GM21737 (cell line): Measurements from ENCODE around the gene ERMN.
A peak's percentile ranks its signal among the peaks of the same experiment; 100 is the strongest.
"Not testable (repeated sequence)": the region's sequence is repeated elsewhere in the genome, so short reads cannot be mapped to it uniquely, and the experiment has no call there.

Experiments
- ATAC-seq: cut with Tn5 transposase; IDR thresholded peaks from one replicate; pipeline ENCODE4 v1.9.1; 2021; ENCODE audit warnings: mild to moderate bottlenecking, moderate library complexity; ENCODE audit not compliant: unreplicated experiment

The ERMN gene, protein sequence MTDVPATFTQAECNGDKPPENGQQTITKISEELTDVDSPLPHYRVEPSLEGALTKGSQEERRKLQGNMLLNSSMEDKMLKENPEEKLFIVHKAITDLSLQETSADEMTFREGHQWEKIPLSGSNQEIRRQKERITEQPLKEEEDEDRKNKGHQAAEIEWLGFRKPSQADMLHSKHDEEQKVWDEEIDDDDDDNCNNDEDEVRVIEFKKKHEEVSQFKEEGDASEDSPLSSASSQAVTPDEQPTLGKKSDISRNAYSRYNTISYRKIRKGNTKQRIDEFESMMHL

DNA sequence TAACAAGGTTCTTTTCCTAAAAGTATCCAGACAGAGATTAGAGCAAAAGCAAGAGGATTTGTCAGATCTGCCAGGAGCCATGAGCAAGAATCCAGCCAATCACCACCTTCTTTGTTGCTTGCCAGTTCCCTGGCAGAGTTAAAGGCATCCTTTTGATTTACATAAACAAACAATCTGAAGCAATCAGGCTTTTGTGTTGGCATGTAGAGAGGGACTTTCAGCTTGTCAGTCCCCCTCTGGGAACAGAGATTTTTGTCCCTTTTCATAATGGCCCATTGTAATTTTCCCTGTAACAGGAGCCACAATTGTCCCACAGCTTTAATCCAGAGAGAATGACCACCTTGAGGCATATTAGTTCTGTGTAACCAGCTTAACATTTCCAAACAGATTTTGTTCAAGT lies at the start of gene ERMN:
Gene ERMN, minus strand, starts transcription at position 39 of the 400 bp plus-strand sequence. CDS start 182 bp downstream, outside the sequence.
- ATAC-seq, result no peak

DNA sequence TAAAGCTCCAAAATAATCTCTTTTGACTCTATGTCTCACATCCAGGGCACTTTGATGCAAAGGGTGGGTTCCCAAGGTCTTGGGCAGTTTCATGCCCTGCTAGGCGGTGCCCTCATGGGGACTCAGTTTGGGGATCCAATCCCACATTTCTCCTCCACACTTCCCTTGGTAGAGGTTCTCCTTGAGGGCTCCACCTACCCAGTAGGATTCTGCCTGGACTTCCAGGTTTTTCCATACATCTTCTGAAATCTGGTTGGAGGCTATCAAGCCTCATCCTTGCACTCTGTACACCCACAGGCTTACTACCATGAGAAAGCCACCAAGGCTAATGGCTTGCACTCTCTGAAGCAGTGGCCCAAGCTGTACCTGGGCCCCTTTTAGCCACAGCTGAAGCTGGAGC lies 49.8 kb upstream of the ERMN start:
- no peak for ATAC-seq

DNA sequence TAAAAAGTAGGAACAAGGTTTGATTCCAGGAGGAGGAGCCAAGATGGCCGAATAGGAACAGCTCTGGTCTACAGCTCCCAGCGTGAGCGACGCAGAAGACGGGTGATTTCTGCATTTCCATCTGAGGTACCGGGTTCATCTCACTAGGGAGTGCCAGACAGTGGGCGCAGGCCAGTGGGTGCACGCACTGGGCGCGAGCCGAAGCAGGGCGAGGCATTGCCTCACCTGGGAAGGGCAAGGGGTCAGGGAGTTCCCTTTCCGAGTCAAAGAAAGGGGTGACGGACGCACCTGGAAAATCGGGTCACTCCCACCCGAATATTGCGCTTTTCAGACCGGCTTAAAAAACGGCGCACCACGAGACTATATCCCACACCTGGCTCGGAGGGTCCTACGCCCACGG lies 42.9 kb upstream of the ERMN start:
- ATAC-seq, result not testable (repeated sequence)

DNA sequence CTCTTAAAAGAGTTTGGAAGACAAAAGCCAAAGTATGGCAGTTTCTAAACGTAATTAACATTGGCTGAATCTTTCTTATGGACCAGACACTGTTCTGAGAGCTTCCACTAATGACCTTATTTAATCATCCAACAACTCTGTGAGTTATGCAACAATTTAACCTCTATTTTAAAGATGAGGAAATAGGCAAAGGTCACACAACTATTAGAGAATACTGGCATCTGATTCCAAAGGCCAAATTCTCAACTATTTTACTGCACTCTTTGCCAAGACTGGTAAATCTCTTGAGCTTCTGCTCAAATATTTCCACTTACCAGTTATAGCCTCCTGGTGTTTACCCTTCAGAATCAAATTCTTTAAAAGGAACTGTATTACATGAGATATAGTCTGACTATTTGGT lies 42.1 kb upstream of the ERMN start:
- ATAC-seq, result no peak

DNA sequence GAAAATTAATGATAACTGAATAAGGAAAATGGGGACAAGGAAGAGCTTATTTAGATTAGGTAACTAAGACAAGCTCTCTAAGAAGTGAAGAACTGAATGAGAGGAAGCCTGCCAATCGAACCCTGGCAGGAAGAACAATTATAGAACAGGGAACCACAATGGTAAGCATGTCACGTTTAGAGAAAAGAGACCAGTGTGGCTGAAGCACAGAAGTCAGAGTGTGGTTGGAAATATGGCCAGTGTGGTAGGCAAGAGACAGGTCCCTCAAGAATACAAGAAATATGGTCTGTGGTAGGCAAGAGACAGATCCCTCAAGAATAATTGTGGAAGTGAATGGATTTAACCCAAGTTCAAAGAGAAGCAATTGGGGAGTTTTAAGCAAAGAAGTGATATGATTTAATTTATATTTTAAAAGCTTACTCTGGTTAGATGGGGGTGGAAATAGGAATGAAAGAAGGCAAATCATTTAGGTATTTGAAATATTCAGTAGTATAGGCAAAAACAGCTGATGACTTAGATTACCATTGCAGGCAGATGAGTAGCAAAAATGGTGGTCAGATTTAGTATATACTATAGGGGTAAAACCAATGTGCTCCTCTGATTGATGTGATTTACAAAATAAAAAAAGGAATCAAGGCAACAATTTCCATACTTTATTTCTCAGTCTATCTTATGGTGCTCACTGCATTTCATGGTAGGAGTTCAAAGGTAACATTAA lies 38.8 kb upstream of the ERMN start:
- ATAC-seq, result peak; percentile 81

DNA sequence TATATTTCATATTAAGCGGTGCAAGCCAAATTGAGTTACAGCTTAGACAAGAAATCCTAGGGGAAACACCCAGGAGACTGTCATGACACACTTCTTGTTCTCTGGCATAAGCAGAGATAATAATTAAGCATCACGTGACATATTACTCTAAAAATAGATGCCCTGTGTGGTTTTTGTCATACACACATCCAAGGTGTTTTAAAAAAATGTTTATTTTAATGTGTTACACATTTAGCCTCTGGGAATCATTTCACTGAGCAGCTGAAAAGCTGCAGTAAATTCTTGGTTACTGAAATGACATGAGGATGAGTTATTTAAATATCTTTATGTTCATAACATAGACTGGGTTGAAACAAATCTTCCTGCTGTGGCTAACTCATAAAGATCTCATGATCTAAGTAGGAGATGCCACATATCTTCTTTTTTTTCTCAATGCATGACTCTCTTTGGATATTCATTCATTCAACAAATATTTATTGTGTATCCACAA lies 38.0 kb upstream of the ERMN start:
- ATAC-seq, result peak; percentile 60

DNA sequence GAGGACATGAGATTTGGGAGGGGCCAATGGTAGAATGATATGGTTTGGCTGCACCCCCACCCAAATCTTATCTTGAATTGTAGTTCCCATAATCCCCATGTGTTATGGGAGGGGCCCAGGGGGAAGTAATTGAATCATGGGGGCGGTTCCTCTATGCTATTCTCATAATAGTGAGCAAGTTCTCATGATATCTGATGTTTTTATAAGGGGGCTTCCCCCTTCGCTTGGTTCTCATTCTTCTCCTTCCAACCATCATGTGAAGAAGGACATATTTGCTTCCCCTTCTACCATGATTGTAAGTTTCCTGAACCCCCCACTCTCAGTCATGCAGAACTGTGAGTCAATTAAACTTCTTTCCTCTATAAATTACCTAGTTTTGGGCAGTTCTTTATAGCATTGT lies 37.0 kb upstream of the ERMN start:
- no peak for ATAC-seq

DNA sequence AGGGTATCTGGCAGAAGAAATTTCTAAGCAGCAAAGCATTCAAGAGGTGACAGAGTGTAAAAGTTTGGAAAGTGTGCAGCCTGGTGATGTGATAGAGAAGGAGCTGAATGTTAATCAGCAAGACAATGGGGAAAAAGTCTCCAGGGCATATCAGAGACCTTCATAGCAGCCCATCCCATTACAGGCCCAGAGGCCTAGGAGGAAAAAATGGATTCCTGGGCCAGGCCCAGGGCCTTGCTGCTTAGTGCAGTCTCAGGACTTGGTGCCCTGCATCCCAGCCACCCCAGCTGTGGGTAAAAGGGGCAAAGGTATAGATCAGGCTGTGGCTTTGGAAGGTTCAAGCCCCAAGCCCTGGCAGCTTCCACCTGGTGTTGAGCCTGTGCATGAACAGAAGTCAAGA lies 35.9 kb upstream of the ERMN start:
- ATAC-seq, result no peak

DNA sequence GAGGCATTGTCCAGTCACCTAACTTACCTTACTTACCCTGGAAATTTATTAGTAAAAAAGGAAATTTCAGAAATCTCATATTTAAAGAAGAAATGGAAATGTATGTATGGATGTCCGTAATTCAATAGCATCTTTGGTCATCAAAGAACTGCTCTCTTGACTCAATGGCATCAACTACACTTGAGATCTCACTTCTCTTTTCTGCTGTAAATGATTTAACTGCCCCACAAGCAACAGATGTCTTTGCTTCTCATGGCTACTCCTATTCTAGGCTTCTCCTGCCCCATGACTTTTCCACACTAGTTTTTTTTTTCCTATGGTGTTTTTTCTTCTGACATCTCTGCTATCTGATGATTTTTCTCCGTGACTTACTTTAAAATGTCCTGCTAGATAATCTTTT lies 34.0 kb upstream of the ERMN start:
- ATAC-seq, result no peak

DNA sequence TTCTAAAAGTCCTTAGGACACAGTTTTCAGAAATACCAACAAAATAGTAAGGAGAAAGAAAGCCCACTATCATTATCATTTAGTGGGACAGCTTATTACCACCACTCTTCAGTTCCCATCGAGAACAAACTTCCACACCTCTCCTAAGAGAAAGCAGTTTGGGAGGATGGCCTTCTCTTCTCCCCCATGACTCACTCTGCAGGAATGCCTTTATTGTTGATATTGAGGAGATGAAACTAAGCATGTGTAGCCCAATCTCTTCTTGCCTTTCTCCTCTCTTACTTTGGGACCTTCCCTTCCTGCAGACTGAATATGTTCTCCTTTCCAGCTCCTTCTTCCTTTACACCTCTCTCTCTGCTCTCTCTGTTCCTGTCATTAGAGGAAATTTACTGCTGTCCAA lies 30.0 kb upstream of the ERMN start:
- ATAC-seq, result no peak

DNA sequence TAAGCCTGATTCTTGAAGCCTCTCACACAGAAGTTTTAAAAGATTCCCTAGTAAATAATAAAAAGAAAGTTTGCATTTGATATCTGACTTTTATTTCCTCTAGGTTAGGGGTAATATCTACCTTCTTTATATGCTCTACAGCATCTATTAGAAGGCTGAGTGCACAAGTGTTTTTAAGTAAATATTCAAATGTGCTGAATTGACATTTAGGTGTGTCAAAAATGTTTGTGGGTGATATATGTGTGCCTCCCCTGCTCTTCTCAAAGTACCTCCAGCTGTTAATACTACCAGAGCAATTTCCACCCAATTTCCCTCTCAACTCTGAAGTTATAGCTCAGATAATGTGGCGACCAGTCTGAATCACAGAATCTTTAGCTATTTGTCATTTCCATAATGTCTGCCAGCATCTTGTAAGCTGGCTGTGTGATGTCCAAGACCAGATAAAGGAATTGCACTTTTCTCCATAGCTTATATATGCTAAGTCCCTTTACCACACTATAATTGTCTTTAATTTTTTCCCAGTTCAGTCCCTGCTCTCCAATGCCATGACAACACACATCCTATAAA lies 24.4 kb upstream of the ERMN start:
- ATAC-seq, result no peak

DNA sequence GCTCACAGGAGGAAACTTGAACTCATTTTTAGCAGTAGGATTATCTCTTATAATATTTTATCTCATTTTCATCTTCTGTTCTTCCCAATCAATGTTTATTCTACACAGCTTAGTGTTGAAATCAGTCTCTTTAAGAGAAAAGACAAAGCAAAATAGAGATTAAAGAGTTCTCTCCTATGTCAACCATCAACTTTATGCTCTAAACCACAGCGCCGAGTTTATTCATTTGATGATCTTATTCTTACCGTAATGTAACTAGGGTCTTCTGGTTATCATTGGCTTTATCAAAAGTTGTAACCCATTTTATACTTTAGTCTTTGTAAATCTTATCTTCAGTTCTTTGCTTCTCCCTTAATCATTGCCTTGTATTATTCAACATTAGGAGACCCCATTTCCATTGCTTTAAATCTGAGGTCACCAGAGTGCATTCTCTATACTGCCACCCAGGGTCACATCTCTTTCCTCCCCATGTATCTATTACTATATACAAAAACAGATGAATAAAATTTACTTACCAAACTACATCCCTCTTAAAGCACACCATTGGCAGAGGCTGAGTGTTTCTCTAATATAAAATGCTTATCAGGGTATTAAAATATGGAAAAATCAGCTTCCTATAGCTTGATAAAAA lies 22.8 kb upstream of the ERMN start:
- ATAC-seq, result no peak

DNA sequence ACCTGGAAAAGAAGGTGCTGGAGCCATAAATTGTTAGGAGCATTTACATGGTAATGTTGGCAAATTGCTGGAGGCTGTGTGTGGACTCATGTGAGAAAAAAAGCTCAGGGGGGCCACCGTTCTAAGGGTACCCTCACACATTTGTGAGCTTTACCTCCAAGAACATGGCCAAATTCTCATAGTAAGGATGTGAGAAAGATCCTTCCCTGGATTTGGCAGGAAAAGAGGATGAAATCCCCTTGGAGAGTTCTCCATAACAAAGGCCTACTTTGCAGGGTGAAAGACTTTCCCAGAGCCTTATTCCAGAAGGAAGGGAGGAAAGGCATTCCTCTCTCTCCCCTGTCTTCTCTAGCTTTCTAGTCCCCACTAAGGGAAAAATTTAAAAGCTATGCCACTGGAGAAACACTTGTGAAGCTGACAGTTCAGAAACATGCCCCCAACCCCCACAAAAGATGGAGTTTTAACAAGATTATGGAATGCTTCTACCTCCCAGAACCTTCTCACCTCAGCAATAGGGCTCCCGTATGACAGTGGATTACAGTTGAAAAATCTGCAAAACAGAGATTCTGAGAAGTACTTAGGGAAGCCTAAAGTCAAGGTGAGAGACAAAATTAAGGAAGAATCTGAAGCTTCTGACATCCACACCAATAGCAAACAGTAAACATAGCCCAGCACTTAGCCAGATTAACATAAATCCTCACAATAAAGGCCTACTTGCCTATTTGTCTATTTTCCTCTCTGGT lies 20.2 kb upstream of the ERMN start:
- ATAC-seq, result no peak

DNA sequence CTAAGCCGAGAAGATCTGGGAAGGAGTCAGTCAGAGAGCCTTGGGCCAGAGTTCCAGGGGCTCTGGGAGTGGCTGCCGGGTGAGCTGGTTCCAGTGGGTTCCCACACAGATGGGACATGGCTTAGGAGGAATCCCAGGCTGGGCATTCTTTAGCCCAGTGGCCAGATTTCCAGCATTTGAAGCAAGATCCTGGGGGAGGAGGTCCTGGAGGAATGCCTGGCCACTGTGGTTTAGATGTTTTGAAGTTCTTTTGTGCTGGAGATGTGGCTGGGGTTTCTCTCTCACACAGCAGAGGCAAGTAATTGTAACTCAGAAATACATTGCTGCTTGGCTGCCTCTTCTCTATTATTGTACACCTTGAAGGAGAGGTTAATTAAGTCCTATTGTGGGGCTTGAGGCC lies 15.8 kb upstream of the ERMN start:
- ATAC-seq, result not testable (repeated sequence)

DNA sequence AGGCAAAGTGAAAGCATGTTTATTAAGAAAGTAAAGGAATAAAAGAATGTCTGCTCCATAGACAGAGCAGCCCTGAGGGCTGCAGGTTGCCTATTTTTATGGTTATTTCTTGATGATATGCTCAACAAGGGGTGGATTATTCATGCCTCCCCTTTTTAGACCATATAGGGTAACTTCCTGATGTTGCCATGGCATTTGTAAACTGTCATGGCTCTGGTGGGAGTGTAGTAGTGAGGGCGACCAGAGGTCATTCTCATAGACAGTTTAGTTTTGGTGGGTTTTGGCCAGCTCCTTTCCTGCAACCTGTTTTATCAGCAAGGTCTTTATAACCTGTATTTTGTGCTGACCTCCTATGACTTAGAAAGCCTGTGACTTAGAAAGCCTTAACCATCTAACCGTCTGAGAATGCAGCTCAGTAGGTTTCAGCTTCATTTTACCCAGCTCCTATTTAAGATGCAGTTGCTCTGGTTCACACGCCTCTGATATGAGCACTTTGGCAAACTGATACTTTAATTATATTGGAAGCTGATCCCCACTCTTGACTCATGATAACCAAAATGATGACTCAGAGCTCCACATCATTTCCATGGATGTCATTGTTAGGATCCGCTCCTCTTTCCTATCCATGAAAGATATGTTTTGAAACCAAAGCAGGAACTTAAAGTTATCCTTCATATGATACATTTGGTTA lies 14.5 kb upstream of the ERMN start:
- ATAC-seq, result no peak

DNA sequence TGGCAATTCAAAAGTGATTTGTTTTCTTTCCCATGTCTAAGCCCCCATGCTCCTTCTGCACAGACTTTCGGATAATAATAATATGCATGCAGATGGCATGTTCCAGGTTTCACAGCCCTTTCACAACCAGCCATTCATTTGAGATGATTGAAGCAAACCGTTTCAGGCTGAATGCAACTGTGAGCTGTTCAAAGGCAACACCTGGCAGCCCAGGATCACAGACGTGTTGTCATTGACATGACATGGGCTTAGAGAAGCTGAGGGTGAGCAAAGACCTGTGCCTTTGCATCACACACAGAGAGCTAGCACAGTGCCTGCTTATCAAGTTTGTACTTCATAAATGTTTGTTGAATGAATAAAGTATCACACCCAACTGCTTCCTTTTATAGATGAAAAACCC lies 12.4 kb upstream of the ERMN start:
- ATAC-seq, result no peak

DNA sequence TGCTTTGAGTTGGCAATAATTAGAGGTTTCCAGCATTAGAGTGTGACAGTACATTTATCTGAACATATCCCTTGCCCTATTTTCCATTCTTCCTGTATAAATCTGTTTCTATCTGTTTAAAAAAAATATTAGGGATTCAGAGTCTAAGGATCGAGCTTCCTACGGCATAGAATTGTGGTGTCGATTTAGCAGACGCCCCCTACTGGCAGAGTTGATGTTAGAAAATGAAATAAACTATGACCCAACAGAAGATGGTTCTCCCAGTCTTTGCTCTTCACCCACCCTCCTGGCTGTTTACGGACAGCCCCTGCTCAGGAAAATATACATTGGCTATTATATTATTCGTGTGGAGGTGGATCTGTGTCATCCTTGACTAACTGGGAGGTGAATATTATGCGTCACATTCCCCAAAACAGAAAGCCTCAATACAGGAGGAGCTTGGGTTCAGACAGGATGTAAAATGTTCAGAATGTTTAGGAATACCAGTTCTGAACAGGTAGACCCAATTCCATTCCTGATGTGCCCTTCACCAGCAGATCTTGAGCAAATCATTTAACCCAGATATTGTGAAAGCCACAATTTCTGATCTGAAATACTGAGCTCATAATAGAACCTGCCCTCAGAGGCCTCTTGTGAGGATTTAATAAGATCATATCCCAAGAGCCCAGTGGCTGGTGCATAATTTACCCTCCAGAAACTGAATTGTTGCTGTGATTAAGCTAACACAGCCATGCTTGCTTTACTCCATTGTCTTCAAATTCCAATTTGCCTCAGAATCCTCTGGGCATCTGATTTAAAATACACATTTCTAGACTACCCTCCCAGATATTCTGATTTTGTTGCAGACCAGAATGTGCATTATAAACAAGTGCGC lies 10.8 kb upstream of the ERMN start:
- no peak for ATAC-seq

DNA sequence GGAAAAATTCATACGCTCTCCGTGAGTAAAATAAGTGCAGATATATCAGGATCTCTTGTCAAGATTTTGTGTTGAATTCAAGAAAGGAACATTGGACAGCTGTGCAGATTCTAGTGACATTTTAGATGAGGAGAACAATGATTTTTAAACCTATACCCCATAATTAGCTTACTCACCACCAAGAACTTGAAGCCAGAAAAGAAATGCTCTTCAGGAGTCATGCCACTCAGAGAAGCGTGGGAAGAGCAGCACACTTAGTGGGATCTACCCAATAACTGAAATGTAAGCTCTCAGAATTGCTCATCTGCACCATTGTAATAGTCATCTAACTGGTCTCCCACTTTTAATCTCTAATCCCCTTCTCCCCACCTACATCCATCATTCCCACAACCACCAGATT lies 9.2 kb upstream of the ERMN start:
- no peak for ATAC-seq

DNA sequence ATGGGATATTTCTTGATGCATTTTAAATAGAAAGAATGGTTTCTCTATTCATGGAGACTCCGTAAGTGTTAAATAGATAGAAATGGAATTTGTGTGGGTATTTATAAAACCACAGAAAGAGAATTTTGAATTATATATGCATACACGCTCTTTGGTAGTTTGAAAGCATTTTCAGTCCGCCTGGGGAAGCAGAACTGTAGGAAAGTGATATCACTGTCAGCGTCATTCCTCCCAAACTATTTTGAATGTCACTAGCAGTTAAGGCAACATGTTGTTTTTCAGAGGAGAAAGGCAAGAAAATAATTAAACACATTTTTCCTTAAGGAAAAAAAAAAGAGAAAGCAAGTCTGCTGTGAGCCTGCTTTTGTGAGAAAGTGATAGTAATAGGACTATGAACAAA lies 8.7 kb upstream of the ERMN start:
- ATAC-seq, result no peak
